GM19467 (cell line): ENCODE data around the gene ADAMTS17.

Experiments
- ATAC-seq: cut with Tn5 transposase; IDR thresholded peaks from one replicate; pipeline ENCODE4 v1.9.1; 2021; ENCODE audit warnings: mild to moderate bottlenecking, moderate library complexity; ENCODE audit not compliant: unreplicated experiment

The ADAMTS17 gene

DNA sequence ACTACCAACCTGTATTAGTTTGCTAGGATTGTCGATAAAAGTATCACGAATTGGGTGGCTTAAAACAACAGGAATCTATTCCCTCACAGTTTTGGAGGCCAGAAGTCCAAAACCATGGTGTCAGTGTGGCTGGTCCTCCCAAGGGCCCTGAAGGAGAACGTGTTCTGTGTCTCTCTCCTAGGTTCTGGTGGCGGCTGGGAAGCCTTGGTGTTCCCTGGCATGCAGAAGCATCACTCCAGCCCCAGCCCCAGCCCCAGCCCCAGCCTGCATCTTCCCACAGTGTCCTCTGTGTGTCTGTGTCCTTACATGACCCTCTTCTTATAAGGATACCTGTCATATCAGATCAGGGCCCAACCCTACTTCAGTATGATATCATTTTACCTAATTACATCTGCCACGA, 336.1 kb downstream of the ADAMTS17 start:
- ATAC-seq = no peak

DNA sequence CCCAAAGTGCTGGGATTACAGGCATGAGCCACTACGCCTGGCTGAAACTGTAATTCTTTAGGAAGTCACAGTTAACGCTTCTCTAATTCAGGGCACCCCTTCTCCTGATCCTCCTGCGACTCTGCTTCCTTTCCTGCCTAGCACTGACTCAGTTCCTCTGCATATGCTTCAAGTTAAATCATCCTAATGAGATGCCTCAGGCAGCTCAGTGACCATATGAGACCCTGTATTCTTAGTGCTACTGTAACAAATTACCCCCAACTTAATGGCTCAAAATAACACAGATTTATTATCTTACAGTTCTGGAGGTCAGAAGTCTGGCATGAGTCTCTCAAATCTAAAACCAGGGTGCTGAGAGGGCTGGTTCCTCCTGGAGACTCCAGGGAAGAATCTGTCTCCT, 336.8 kb downstream of the ADAMTS17 start:
- ATAC-seq = no peak

DNA sequence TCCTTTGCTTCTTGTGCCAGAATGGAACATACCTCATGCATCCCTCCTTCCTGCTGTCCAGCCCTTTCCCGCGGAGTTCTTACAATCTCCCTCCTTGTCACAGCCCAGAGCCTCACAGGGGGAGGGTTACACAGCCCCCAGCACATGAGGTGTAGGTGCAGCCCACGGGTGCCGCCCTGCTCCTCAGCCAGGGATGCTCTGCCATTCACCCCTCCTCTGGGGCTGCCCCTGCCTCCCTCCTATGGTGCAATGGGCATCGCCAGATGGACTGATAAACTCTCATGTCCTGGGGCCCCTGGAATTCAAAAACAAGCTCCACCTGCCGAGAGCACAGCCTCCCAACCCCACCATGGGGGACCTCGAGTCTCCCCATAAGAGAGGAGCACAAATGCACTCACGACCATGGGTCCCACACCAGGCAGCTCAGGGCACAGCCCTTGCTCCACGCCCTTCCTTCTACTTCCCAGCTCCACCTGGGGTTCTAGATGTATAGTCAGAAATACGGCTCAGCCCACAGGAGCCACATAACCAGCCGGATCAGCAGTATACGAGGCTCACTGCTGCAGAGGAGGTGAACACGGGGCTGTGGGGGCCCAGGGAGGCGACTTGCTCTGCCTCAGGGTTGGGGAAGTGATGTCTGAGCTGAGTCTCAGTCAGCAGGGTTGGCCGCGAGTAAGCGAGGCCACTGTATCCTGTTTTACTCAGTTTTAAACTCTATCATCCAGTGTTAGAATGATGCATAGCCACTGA, 338.8 kb downstream of the ADAMTS17 start:
- no peak for ATAC-seq

DNA sequence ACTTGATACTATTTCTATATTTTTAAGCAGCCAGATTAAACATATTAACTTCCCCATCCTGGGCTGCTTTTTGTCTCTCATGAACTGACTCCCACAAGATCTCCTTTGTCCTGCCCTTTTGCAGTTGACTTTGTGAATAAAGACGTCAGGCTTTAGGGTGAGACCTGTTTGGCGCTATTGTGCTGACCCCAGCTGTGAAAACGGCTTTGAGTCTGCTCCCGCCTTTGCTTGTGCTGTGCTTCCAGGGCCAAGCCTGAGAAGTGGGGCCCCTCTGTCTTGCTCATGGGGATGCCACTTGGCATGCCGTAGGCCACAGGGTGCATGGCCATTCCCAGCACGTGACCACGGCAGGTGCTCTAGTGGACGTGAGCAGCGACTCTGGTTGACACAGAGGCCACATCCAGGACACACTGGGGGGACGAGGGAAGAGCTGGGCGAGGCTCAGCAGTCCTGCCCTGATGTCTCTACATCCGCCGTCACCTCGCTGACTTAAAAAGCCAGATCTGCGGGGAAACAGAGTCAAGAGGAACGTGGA, 339.6 kb downstream of the ADAMTS17 start:
- ATAC-seq = no peak

DNA sequence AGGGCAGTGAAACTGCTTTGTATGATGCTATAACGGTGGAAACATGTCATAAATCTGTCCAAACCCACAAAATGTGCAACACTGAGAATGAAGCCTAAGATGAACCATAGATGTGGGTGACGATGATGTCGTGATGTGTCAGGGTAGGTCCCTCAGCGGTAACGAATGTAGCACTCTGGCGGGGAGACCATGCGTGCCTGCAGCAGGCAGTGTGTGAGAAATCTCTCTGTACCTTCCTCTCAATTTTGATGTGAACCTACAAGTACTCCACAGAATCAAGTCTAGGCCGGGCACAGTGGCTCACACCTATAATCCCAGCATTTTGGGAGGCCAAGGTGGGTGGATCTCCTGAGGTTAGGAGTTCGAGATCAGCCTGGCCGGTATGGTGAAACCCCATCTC, 340.4 kb downstream of the ADAMTS17 start:
- no peak for ATAC-seq

DNA sequence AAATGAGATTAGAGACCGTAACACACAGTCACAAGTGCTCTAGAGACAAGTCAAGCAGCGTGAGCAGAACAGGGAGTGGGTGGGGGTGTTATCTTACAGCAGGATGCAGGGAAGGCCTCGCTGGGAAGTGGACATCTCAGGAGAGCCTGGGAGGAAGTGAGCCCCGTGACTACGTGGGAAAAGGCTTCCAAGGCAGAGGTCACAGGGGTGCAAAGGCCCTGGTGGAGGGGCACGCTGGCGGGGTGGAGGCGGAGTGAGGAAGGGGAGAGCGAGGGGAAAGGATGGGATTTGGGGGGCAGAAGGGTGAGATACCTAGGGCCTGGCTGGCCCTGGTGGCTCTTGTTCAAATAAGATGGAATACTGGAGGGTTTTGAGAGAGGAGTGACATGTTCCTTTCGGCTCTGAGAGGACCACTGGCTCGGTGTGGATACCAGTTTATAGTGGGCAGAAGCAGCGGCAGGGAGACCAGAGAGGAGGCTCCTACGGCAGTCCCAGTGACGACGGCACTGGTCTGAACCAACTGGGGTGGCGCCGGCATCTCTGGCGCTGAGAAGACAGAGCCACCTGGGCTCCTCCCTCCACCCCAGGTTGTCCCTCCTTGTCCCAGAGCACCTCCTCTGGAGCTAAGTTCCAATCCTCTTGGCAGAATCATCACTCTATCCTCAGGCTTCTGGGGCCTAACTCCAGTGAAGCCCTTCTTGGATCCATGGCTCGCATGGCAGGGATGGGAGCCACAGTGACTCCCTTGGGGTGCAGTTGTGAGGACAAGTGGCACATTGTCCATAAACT, 342.3 kb downstream of the ADAMTS17 start:
- ATAC-seq = no peak

DNA sequence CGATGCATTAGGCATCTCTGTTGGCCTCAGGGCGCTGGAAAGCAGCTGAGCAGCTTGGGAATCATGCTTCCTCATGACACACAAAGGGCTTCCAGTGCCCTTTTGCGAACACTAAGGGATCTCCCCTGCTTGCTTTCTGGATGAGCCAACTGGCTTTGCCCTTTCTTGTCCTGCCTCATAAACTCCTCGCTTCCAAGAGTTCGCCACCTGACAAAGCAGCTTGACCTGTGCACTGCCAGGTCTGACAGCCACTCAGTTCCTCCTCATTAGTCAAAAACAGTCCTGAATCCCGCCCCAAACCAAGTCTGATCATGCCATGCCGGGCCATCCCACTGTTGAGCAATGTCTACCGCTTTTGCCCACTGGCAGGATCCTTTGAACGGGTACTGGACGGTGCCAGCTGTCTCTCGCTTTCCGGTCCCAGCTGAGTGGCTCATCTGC, 343.1 kb downstream of the ADAMTS17 start:
- ATAC-seq = no peak

DNA sequence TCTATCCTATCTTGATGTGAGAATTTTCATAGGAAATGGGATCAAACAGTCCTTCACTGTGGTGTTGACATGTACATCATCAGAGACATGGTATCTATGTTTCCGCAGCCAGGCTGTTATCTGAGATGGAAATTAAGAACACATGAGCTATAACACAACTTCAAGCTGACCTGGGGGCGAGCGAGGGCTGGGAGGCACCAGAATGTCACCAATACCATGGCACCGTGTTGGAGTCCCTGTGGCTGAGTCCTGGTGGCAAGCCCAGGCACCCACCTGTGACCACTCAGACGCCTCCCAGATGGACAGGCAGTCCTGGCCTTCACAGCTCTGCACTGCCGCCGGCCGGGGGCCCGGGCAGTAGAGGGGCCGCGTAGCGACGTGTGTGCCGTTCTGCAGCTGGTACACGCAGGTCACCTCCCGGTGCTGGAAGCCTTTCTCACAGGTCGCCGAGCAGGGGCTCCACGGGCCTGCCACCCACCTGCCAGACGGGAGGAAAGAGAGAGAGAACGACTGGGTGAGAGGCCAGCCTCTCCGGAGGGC, 344.6 kb downstream of the ADAMTS17 start:
- no peak for ATAC-seq

DNA sequence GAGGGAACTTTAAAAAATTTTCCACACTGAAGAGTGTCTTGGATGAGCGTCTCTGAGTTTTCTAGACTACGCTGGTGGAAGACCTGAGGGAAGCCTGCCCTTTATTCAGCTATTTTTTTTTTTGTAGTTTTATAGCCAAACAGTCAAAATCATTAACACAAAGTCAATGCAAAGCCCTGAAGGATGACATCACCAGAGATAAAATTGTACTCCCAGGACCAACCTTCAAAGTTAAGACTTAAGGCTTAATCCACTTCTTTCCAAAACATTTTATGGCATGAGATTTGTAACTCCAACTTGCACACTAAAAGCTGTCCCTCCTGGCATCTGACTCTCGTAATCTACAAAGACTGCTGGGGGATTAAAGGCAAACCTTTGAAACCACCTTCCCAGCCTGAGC, 345.1 kb downstream of the ADAMTS17 start:
- ATAC-seq = no peak

DNA sequence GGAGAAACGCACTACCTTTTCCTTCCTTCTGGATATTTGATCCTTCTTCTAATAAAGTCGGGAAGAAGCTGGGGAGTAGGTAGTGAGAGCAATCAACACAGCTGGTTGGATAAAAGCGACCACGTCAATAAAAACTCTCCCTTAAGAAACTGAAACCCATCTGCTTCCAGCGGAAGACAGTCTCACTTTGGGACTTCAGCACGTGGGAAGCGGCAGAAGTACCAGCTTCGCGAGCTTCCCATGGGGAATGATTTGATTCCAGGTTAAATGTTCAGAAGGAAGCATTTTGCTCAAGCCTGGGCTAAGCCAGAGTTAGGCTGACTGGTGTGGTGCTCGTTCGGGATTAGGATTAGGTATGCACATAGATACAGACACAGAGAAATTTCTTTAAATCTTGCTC, 346.2 kb downstream of the ADAMTS17 start:
- ATAC-seq = no peak

DNA sequence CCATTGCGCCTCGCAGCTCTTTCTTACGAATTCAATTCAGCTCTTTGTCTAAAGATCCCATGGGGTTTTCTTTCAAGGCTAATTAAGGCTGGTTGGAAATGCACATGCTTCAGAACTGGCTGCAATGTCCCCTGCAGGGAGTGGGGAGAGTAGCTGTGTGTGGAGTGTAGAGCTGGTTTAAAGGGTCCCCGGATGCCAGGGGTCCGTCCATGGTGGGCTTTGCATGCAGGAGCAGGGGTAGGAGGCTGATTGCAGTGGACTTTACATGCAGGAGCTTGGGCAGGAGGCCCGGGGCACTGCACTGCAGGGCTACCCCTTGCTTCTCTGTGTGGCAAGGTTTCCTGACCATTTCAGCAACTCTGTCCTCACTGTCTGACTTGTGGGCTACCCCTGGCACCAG, 346.9 kb downstream of the ADAMTS17 start:
- no peak for ATAC-seq

DNA sequence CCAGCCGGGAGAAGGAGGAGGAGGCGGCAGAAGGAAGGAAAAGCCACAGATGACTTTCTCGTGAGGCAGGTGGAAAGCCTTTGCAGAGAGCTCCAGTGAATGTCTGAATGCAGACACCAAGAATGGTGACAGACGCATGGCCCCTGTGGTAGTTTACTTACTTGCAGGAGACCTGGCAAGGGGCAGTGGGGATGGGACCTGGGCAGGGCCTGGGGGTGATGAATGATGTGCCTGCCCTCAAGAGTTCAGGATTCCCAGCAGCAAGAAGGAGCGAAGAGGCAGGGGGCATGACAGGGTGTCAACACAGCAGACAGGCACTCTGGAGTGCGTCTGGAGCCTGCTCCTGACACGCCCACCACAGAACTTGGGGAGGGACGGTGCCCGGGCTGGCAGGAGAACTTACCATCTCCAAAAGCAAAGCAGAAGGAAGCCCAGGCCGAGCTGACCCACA, 348.1 kb downstream of the ADAMTS17 start:
- ATAC-seq = no peak

DNA sequence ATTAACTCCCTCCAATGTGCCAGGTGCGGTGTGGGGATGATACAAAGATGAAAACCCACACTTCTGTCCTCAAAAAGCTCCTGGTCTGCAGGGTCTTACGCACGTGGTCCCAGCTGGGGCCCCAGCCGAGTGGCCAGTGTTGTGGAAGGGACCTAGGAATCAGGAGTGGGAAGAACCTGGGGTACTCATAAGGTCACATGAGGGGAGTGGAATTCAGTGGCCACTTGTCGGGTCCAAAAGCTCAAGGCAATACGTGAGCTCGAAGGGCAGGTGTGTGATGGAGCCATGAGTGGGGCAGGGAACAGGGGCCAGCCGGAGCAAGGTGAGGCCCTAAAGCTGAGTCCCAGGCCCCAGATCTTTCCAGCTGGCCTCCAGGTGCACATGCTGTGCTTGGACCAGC, 348.5 kb downstream of the ADAMTS17 start:
- no peak for ATAC-seq

DNA sequence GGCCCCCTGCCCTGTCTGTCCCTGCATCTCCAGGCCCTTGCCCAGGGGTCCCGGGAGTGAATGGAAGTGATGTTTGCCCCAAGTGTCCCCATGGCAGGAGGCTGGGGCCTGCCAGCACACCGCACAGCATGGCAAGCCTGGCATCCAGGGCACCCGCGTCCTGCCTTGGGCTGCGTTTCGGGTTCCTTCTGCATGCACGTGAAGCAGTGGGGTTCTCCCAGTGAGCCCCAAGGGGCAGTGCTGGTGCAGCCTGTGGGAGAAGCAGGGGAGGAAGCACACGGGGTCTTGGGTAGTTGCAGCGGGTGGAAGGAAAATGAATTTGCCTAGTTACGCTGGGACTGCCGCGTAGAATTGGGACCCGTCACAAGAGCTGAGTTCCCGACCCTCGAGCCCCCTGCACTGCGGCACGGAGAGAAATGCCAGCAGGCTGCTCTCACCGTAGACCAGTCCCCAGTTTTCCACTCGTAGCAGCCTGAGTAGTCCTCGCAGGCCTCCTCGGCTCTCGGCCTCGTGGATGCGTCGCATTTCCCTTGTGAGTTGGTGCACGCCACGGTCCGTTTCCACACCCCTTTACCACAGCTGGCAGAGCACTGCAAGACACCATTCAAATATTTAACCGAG, 349.1 kb downstream of the ADAMTS17 start:
- ATAC-seq = no peak

DNA sequence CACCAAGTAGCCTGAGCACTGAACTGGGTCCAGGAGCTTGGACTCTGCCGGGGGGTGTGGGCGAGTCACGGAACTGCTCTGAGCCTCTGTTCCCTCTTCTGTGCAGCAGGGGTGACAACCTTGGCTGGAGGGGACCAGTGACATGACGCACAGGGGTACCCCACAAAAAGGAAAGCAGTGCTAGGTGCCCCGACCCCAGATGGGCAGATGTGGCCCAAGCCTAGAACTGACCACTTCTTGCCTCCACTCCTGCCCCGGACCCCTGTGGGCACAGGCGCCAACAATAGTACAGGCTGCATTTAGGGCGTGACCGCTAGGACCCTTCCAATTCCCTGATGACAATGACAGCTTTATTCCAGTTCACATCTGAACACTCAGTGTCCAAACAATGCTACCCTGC, 352.7 kb downstream of the ADAMTS17 start:
- no peak for ATAC-seq

DNA sequence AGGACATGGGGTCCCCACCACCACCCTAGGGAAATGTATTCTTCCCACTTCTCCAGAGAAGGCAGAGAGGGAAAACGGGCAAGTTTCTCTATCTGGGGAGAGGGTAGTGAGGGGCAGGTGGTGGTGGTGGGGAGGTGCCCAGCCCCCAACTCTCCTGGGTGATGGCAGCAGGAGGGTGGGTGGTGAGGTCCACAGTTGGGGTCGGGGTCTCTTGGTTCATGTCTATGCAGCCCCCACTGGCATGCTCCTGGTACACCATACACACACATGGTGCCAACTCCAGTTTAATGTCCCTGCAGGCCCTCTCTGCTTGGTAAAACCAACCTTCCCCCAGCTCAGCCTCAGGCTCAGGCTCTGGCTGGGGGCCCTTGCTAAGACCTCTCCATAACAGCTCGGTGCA, 354.1 kb downstream of the ADAMTS17 start:
- no peak for ATAC-seq

DNA sequence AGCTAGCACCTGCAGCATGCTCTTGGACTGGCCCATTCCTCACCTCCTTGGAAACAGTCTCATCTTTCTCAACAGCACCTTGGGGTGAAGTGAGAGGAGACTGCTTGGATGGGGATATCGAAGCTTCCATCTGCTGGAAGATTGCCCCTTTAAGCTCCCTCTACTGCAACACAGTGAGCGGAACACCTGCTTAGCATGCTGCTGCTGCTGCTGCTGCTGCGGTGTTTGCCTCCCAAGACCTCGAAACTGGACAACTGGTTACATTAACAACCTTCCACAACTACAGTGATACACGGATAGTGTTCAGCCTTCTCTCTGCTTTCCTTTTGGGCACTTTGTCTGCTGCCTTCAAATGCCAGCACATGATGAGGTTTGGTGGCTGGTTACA, 354.7 kb downstream of the ADAMTS17 start:
- ATAC-seq = no peak

DNA sequence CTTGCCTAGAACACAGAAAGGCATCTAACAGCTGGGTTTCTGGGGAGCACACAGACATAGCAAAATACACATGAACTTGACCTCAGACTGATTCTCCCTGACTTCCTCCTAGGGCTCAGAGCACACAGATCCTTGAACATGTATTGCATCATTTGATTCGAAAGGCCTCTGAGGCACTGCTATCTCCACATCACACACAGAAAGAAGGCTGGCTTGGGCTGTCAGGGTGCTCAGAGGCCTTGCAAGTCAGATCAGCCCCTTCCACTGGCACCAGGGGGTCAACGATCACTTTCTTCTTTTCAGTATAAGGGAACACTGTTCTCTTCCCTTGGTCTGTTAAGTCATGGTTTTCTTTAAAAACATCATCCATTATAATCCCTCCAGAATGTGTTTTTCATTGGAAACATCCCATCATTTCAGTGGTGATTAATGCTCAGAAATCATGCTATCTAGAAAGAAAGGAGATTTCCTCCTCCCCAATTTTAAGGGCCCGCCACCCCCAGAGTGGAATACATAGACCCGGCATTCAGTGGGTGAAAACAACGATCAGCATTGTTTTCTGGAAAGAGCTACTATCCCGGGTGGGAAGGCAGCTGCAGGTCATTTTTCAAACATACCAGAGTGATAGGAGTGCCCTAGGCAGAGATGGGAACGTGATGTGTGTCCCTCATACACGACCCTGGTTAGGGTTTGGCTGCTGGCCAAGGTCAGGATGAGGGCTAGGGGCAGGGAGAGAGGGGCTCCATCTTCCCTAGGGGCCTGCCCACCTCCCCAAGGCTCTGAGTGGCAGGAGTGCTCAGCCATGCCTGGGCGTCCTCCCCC, 355.3 kb downstream of the ADAMTS17 start:
- ATAC-seq = no peak

DNA sequence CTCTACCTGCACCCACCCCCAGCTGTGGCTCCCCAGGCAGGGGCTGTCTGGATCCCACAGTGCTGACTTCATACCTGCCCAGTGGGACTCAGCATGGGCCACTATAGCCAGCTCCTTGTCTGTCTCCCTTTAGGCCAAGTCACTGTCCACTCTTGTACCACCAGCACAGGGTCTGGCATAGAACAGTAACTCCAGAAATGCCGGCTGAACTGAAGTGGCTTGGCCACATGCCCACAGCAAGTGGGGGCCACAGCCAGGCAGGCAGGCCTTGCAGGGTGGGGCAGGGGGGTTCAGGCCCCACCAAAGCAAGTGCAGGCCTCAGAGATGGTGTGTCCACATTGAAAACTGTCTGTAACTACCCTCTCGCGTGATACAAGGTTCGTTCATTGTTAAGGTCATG, 355.9 kb downstream of the ADAMTS17 start:
- no peak for ATAC-seq

DNA sequence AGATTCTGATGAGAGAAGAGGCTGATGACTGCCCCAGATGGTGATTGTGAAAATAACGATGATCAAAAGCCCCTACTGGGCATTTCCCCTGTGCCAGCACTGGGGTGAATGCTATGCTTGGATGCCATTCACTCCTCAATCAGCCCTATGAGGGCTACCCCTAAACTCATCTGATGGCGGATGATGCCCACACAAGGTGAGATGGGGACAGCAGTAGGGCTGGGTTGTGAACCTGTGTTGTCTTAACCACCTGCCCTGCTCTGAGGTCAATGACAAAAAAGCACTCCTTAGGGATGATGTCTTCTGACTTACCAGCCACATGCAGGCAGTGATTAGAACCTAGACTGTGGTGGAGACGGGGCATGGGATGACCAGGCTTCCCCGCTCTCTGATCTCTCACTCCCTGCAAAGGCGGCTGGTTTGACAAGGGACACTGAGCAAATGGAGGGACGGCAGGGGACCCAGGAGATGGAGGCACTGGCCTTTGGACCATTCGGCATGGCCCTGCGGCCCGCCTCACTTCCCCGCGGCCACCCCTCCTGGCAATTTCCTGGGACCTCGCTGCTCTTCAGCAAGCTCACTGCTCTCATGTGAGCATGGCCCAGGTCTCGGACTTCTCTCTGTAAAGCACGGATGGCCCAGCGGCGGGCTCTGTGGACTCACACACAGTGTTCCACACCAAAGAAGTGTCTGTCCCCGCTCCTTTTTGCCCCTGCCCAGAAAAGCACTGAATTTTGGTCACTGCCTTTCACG, 357.1 kb downstream of the ADAMTS17 start:
- ATAC-seq = no peak
